Spleen (tissue), 7 donors: ENCODE measurements around the gene CHD6.
A peak's percentile ranks its signal among the peaks of the same experiment; 100 is the strongest.

Experiments
- CTCF ChIP-seq, 11 experiments: fragments of 200-600 bp in 7 of 11; fragments of 450-650 bp in 4 of 11; sonication (generic) in 4 of 11; IDR thresholded peaks in 8 of 11; conservative IDR thresholded peaks in 3 of 11; 1 replicate in 7 of 11; 2 replicates in 4 of 11; pipeline versions ENCODE4 v1.4.0 to v1.8.0; 2016 to 2021; ENCODE audit warnings: antibody characterized with exemption in 11 of 11, inconsistent platforms in 4 of 11, mild to moderate bottlenecking in 1 of 11
- POLR2AphosphoS5 ChIP-seq, 3 donors: sonication (generic); formaldehyde crosslinking; IDR thresholded peaks; one replicate each; pipeline ENCODE4 v1.5.1; 2017; ENCODE audit warnings: antibody characterized with exemption in 3 of 3
- donor health status: DM: no; HTN: no; CAD: no; lungs with moderate emphysema.
- donor health status: DM: no; HTN: no; CAD: no.
- donor health status: DM: no; HTN: no; CAD: no.

GRCh38 chr20:41617902-41618806, at the start of gene CHD6:
- peak in 1 of 11 experiments; percentile 24 for TF ChIP-seq CTCF (IDR thresholded peaks at IDR 0.05 in 8 of 11, conservative IDR thresholded peaks at IDR 0.05 in 3 of 11)
- TF ChIP-seq POLR2AphosphoS5 (IDR thresholded peaks at IDR 0.05): peak; percentile 78 to 85 (median 79)
